GM12892 (cell line): ENCODE measurements around the gene MMP17.
"Not testable (repeated sequence)": the region's sequence is repeated elsewhere in the genome, so short reads cannot be mapped to it uniquely, and the experiment has no call there.

Experiments used
- DNase-seq: peaks from one replicate; pipeline ENCODE4 v3.0.0; 2011; ENCODE audit not compliant: insufficient read length
- FAIRE-seq: peaks from 2 replicates; lab custom pipeline; 2011; peaks lifted over from hg19 to GRCh38; lab: Jason Lieb, UNC
- POLR2A ChIP-seq: IDR thresholded peaks from 2 replicates; pipeline ENCODE4 v1.6.1; 2011; ENCODE audit warnings: low read depth, low read length, control low read depth
- POLR2AphosphoS5 ChIP-seq: IDR thresholded peaks from 2 replicates; pipeline ENCODE4 v1.6.1; 2011; ENCODE audit warnings: low read depth, low read length, control low read depth
- TAF1 ChIP-seq: IDR thresholded peaks from 2 replicates; pipeline ENCODE4 v1.6.1; 2011; ENCODE audit warnings: low read depth, mild to moderate bottlenecking, control low read depth, low read length, borderline replicate concordance

MMP17 gene

GRCh38 chr12:131803961-131804521, 24.2 kb upstream of the MMP17 start:
- FAIRE-seq: no peak
- TF ChIP-seq POLR2A (no peak), TAF1 (no peak), POLR2AphosphoS5 (no peak)
- no peak for DNase-seq

- FAIRE-seq (no peak), DNase-seq (no peak)
- TF ChIP-seq POLR2AphosphoS5 (no peak), POLR2A (no peak), TAF1 (no peak)
Observed at GRCh38 chr12:131805421-131805820, 22.8 kb upstream of the MMP17 start.

GRCh38 chr12:131806674-131807073, 21.5 kb upstream of the MMP17 start:
- FAIRE-seq: no peak
- no peak for DNase-seq
- TF ChIP-seq POLR2AphosphoS5 (no peak), TAF1 (no peak), POLR2A (no peak)

GRCh38 chr12:131808744-131809371, 19.3 kb upstream of the MMP17 start:
- FAIRE-seq (no peak), DNase-seq (peak; percentile 52)
- TF ChIP-seq TAF1 (no peak), POLR2AphosphoS5 (no peak), POLR2A (peak; percentile 68; the same call in 1 of the 2 replicates)

- not testable (repeated sequence) for FAIRE-seq, DNase-seq
Observed at GRCh38 chr12:131809476-131810254, 18.5 kb upstream of the MMP17 start.

- DNase-seq (no peak), FAIRE-seq (peak; percentile 24)
- TF ChIP-seq TAF1 (no peak), POLR2AphosphoS5 (no peak), POLR2A (no peak)
Observed at GRCh38 chr12:131810726-131811125, 17.5 kb upstream of the MMP17 start.

GRCh38 chr12:131815131-131815530, 13.1 kb upstream of the MMP17 start:
- TF ChIP-seq POLR2AphosphoS5: no peak
- no peak for TF ChIP-seq TAF1
- TF ChIP-seq POLR2A: no peak
- FAIRE-seq: no peak
- no peak for DNase-seq

GRCh38 chr12:131816495-131816894, 11.7 kb upstream of the MMP17 start:
- no peak for FAIRE-seq
- TF ChIP-seq POLR2A (no peak), POLR2AphosphoS5 (no peak), TAF1 (no peak)
- DNase-seq: no peak

GRCh38 chr12:131817241-131817640, 11.0 kb upstream of the MMP17 start:
- DNase-seq (no peak), FAIRE-seq (no peak)

GRCh38 chr12:131818821-131819585, 9.2 kb upstream of the MMP17 start:
- TF ChIP-seq TAF1 (no peak), POLR2AphosphoS5 (no peak), POLR2A (no peak)
- no peak for FAIRE-seq
- no peak for DNase-seq

More at GRCh38 chr12:131817241-131817640, 11.0 kb upstream of the MMP17 start:
- TF ChIP-seq POLR2AphosphoS5: no peak
- no peak for TF ChIP-seq TAF1
- TF ChIP-seq POLR2A: no peak

- DNase-seq (no peak), FAIRE-seq (no peak)
- TF ChIP-seq POLR2AphosphoS5 (no peak), TAF1 (no peak), POLR2A (no peak)
Observed at GRCh38 chr12:131824450-131824849, 3.7 kb upstream of the MMP17 start.
